Thoracic aorta (tissue), 2 donors: ENCODE measurements around the gene OSBPL2. TPM values are rescaled to one million over a fixed set of nuclear protein-coding genes. Genes with fewer than 3 reads are reported as not detected.

Experiments
- ATAC-seq: fragments of 150-250 bp; one replicate; pipeline ENCODE4 v1.8.0; 2017; ENCODE audit warnings: low read depth; ENCODE audit not compliant: insufficient number of reproducible peaks, low FRiP score
- DNase-seq: peaks from one replicate; pipeline ENCODE4 v3.0.0-alpha.2; 2020; ENCODE audit warnings: low spot score
- H3K27ac ChIP-seq, 2 donors: fragments of 200-600 bp; sonication (generic); 1 replicate in 1 of 2; 2 replicates in 1 of 2; pipeline ENCODE4 v1.5.1; 2016; ENCODE audit warnings: mild to moderate bottlenecking in 2 of 2, moderate library complexity in 2 of 2
- H3K27me3 ChIP-seq: fragments of 200-600 bp; sonication (generic); replicated peaks from 2 replicates; pipeline ENCODE4 v1.6.0; 2016; ENCODE audit warnings: mild to moderate bottlenecking; ENCODE audit not compliant: insufficient read depth
- H3K36me3 ChIP-seq: fragments of 200-600 bp; sonication (generic); one replicate; pipeline ENCODE4 v1.5.1; 2016
- H3K4me1 ChIP-seq, 2 donors: fragments of 200-600 bp; sonication (generic); 1 replicate in 1 of 2; 2 replicates in 1 of 2; pipeline versions ENCODE4 v1.5.1 to v1.6.0; 2016; ENCODE audit warnings: low read depth in 2 of 2, mild to moderate bottlenecking in 1 of 2; ENCODE audit not compliant: control insufficient read depth in 1 of 2
- H3K4me3 ChIP-seq: fragments of 200-600 bp; sonication (generic); 2 replicates; pipeline ENCODE4 v1.5.1; 2016; ENCODE audit warnings: mild to moderate bottlenecking
- H3K9me3 ChIP-seq: fragments of 200-600 bp; sonication (generic); 2 replicates; pipeline ENCODE4 v1.5.1; 2016
- total RNA-seq, 2 donors: library from RNA; depleted of rRNA; stranded (reverse); fragments of >200 nt; gene quantifications; one replicate each; pipeline versions ENCODE4 v1.1.0 to v1.2.3, GENCODE V29; 2016
- TF ChIP-seq, protein P1 (sequence below): fragments of 200-600 bp; sonication (generic); IDR thresholded peaks from one replicate; pipeline ENCODE4 v1.5.1; 2019; ENCODE audit warnings: antibody characterized with exemption

OSBPL2 gene
- total RNA-seq, 2 donors from 2014 or later: 48.5 to 58.5 TPM

DNA sequence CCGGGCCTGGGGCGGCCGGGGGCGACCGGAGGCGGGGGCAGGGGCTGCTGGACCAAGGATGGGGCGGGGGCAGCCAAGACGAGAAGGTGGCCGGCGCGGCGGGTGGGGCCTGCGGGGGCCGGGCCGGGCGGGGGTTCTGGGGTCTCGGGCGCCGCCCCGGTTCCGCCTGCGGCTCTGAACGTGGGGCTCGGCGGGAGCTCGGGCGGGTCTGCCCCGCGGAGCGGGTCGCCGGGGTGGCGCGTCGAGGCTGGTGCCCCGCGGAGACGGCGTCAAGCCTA, 64.7 kb downstream of the OSBPL2 start:
- TF ChIP-seq, protein P1, sequence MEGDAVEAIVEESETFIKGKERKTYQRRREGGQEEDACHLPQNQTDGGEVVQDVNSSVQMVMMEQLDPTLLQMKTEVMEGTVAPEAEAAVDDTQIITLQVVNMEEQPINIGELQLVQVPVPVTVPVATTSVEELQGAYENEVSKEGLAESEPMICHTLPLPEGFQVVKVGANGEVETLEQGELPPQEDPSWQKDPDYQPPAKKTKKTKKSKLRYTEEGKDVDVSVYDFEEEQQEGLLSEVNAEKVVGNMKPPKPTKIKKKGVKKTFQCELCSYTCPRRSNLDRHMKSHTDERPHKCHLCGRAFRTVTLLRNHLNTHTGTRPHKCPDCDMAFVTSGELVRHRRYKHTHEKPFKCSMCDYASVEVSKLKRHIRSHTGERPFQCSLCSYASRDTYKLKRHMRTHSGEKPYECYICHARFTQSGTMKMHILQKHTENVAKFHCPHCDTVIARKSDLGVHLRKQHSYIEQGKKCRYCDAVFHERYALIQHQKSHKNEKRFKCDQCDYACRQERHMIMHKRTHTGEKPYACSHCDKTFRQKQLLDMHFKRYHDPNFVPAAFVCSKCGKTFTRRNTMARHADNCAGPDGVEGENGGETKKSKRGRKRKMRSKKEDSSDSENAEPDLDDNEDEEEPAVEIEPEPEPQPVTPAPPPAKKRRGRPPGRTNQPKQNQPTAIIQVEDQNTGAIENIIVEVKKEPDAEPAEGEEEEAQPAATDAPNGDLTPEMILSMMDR: no peak
- Histone ChIP-seq H3K27ac (peak overlapping the region; percentile 74 to 100), H3K36me3 (peaks cover 30% of the 10 kb centered on the region), H3K4me1 (peaks cover 13 to 29% of the 10 kb centered on the region in 2 donors), H3K9me3 (no peaks in the 10 kb centered on the region), H3K27me3 (no peaks in the 10 kb centered on the region), H3K4me3 (peak overlapping the region; percentile 97)
- ATAC-seq: no peak
- no peak for DNase-seq

DNA sequence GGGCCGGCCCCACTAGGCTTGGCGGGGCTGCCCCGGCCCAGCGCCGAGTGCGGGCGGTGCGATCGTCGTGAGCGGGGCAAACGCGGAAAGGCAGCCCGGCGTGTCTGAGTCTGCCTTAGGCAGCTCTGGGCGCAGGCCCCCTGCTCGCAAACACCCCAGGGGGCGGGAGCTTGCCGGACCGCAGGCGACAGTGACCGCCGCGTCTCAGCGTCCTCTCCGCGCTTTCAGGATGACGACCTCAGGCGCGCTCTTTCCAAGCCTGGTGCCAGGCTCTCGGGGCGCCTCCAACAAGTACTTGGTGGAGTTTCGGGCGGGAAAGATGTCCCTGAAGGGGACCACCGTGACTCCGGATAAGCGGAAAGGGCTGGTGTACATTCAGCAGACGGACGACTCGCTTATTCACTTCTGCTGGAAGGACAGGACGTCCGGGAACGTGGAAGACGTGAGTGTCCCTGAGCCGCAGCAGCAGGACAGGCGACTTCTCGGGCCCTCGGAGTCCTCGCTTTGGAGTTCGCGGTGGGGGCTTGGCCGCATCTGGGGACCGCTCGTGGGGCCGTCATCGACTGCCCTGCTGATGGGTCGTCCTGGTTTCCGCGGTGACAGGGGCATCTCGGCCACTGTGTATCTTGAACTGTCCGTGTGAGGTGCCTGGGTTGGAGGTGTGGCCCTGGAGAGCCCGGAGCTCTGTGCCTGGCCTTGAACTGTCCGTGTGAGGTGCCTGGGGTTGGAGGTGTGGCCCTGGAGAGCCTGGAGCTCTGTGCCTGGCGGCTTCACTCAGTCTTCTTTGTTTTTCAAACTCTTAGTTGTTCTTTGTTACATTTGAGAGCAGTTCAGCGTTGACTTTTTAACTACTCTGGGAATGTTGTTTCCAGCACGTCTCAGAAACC, 65.3 kb downstream of the OSBPL2 start:
- DNase-seq: no peak
- Histone ChIP-seq H3K4me3 (peak overlapping the region; percentile 97), H3K27me3 (no peaks in the 10 kb centered on the region), H3K36me3 (peaks cover 35% of the 10 kb centered on the region), H3K9me3 (no peaks in the 10 kb centered on the region), H3K4me1 (peaks cover 13 to 29% of the 10 kb centered on the region in 2 donors), H3K27ac (peak overlapping the region; percentile 74 to 100)
- TF ChIP-seq, protein P1: no peak
- no peak for ATAC-seq

DNA sequence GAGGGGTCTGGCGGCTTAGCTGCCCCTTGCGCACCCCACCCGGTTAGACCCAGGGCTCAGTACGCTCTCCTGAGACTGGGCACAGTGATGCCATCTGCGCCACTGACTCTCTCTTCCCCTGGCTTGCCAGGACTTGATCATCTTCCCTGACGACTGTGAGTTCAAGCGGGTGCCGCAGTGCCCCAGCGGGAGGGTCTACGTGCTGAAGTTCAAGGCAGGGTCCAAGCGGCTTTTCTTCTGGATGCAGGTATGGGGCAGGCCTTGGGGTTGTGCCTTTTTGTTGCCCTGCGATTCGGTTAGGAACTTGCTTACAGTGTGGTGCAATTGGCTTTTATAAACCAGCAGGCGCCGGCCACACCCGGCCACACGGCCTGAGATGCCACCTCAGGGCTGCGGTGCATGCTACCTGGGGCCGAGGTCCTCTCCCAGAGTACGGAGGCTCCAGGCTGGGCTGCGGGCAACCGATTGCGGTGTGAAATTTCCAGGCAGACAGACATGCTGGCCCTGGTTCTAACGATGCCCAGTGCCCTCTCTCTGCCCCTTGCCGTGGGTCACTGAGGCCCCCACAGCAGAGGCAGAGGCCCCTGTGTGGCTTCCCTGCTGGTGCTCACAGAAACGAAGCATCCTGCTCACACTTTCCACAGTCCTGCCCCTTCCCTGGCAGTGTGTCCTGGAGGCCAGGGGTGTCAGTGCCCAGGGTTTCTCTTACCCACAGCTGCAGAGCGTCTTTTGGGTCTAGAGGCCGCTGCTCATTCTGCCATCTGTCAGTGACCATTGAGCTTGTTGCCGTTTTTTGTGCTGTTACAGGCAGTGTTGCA, 66.2 kb downstream of the OSBPL2 start:
- H3K27ac ChIP-seq: peak overlapping the region in 1 of 2 donors; percentile 100
- H3K27me3 ChIP-seq: no peaks in the 10 kb centered on the region
- peak overlapping the region; percentile 97 for H3K4me3 ChIP-seq
- TF ChIP-seq, protein P1: no peak
- no peak for DNase-seq
- H3K4me1 ChIP-seq: peaks cover 13 to 29% of the 10 kb centered on the region in 2 donors
- H3K36me3 ChIP-seq: peaks cover 39% of the 10 kb centered on the region
- ATAC-seq: no peak
- no peaks in the 10 kb centered on the region for H3K9me3 ChIP-seq

DNA sequence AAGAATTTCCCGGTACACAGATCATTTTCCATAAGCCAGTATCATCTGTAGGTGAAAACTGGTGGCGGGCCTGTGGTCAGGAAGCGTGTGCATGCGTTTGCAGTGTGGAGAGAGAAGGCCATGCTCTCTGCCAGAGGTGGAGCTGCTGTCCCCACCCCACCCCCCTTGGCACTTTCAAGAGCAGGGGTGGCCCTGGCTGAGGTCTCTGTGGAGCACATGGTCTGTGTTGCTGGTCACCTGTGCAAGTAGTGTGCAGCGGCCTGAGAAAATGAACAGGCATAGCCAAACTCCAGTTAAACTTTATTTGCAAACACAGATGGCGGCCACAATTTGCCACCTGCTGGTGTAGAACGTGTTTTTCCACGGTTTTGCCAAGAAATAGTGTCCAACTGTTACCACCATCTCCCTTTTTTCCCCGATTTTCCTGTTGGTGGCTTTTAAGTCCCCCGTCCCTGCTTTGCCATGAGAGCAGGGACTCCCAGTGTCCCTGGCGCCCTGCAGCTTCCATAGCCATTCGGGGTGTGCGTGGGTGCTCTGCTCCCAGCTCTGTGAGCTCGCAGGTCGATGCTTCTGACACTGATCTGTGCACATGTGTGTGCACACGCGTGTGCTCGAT, 66.9 kb downstream of the OSBPL2 start:
- DNase-seq (no peak), ATAC-seq (no peak)
- TF ChIP-seq, protein P1: no peak
- H3K36me3 ChIP-seq: peaks cover 45% of the 10 kb centered on the region
- peaks cover 13 to 29% of the 10 kb centered on the region in 2 donors for H3K4me1 ChIP-seq
- no peak overlapping the region for H3K4me3 ChIP-seq
- no peaks in the 10 kb centered on the region for H3K9me3 ChIP-seq
- H3K27me3 ChIP-seq: no peaks in the 10 kb centered on the region
- no peak overlapping the region for H3K27ac ChIP-seq
